ENCODE data around the gene WNK1. TPM values are rescaled to one million over a fixed set of nuclear protein-coding genes. Genes with fewer than 3 reads are reported as not detected.
"Not testable (repeated sequence)": the region's sequence is repeated elsewhere in the genome, so short reads cannot be mapped to it uniquely, and the experiment has no call there.

WNK1 gene
- total RNA-seq (74.0 and 145 TPM in 2 replicates), polyA plus RNA-seq (110 and 150 TPM in 2 replicates)

DNA sequence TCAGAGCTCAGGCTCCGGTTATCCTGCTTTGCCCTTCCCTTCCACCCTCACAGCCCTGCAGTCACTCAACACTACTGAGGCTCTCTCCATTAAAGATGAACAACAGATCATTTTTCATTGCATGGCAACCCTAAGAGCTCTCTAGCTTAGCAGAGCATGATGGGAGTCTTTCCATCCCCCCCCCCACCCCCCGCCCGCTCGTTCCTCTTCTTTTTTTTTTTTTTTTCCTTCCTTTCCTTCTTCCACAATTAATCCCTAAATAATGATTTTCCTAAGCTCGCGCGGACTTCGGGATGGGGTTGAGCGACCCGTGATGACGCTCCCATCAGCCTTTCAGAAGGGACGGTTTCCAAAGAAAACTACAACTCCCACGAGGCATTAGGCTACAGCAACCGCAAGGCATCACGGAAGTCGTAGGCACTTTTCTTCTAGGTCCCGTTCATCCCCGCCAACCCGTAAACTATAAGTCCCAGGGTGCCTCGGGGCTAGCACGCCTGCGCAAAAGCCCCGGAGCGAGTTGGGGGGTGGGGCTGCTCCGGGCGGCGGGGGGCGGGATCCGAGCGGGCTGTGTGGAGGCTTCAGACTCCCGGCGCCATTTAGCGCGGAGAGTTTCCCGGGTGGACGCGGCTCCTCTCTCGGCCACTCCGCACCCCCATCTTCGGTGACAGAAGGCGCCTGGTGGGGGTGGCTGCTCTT lies at the start of gene WNK1:
Gene WNK1 (plus strand): TSS at position 581 of the 696 bp plus-strand sequence. CDS start 987 bp downstream, outside the sequence.
- Histone ChIP-seq H3K27ac (peak within 1 kb of the TSS; percentile 92), H3K9me3 (ENCODE audit: low read depth) (no peaks in the 10 kb centered on the region), H3K4me3 (peak within 1 kb of the TSS; percentile 99), H3K36me3 (no peaks in the 10 kb centered on the region), H3K27me3 (no peaks in the 10 kb centered on the region), H3K4me1 (ENCODE audit: low read depth) (peaks cover 25% of the 10 kb centered on the region)
- peak; percentile 98 to 99 for DNase-seq (ENCODE audit: low read depth in 1 of 2, low spot score in 1 of 2)
- TF ChIP-seq, protein P1, sequence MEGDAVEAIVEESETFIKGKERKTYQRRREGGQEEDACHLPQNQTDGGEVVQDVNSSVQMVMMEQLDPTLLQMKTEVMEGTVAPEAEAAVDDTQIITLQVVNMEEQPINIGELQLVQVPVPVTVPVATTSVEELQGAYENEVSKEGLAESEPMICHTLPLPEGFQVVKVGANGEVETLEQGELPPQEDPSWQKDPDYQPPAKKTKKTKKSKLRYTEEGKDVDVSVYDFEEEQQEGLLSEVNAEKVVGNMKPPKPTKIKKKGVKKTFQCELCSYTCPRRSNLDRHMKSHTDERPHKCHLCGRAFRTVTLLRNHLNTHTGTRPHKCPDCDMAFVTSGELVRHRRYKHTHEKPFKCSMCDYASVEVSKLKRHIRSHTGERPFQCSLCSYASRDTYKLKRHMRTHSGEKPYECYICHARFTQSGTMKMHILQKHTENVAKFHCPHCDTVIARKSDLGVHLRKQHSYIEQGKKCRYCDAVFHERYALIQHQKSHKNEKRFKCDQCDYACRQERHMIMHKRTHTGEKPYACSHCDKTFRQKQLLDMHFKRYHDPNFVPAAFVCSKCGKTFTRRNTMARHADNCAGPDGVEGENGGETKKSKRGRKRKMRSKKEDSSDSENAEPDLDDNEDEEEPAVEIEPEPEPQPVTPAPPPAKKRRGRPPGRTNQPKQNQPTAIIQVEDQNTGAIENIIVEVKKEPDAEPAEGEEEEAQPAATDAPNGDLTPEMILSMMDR (IDR thresholded peaks at IDR 0.05; ENCODE audit: low read depth, low read length): no peak

DNA sequence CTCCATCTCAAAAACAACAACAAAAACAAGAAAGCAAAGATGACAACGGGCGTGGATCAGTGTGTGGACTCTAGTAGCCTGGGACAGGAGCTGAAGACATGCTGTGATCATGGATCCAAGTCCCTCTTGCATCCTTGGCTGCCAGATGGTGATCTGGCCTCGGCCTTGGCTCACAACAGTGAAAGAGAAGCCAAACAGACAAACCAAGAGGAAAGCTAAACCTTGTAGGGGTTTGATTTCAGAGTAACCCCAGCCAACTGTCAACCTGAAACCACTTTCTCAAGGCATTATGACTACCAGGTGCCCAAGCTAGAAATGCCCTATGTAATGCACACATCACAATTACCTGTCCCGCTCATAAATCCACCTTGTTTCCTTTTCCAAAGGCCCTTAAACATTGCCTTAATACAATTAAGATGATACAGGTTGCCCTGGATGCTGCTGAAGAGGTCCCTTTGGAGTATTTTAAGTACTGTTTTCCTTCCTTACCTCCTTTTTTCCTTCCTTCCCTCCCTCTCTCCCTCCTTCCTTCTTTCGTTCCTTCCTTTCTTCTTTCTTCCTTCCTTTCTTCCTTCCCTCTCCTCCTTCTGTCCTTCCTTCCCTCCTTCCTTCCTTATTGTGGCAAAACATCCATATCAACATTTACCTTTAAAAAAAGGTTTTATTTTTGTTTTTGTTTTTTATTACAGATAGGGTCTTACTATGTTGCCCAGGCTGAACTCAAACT lies 47.7 kb upstream of the WNK1 start:
- H3K27ac ChIP-seq: no peak overlapping the region
- TF ChIP-seq, protein P1 (IDR thresholded peaks at IDR 0.05; ENCODE audit: low read depth, low read length): no peak
- no peaks in the 10 kb centered on the region for H3K9me3 ChIP-seq (ENCODE audit: low read depth)
- no peak for DNase-seq (ENCODE audit: low read depth in 1 of 2, low spot score in 1 of 2)
- no peak overlapping the region for H3K4me3 ChIP-seq
- H3K4me1 ChIP-seq (ENCODE audit: low read depth): no peaks in the 10 kb centered on the region
- H3K27me3 ChIP-seq: no peaks in the 10 kb centered on the region
- no peaks in the 10 kb centered on the region for H3K36me3 ChIP-seq

DNA sequence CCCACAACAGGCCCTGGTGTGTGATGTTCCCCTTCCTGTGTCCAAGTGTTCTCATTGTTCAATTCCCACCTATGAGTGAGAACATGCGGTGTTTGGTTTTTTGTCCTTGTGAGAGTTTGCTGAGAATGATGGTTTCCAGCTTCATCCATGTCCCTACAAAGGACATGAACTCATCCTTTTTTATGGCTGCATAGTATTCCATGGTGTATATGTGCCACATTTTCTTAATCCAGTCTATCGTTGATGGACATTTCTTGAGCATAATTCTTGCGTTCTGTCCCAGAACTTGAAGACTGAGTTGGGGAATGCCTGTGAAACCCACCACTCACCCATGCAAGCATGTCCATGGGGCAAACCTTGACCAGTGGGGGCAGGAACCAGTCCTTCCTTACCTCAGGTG lies 44.3 kb upstream of the WNK1 start:
- H3K27ac ChIP-seq; H3K9me3 ChIP-seq (ENCODE audit: low read depth); H3K4me1 ChIP-seq (ENCODE audit: low read depth); H3K4me3 ChIP-seq; H3K27me3 ChIP-seq; DNase-seq (ENCODE audit: low read depth in 1 of 2, low spot score in 1 of 2); H3K36me3 ChIP-seq: not testable (repeated sequence)

DNA sequence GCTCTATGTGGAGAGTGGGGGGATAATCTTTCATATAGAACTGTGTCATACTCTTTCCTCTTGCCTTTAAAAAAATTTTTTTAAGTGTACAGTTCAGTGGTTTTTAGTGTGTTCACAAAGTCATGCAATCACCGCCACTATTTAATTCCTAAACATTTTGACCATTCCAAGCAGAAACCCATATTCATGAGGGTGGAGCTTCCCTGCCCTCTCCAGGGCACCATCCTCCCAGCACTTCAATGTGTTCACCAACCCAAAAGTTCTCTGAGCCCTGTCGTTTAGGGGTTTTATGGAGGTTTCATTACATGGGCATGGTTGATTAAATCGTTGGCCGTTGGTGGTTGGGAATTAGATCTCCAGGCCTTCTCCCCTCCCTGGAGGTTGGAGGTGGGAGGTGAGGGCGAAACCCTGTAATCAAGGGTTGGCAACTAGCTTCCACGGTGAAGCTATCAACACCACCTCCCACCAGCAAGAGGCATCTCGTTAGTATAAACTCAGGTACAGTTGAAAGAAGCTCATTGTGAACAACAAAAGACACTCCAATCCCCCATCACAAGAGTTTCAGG lies 42.8 kb upstream of the WNK1 start:
- H3K4me1 ChIP-seq (ENCODE audit: low read depth): peaks cover 12% of the 10 kb centered on the region
- no peaks in the 10 kb centered on the region for H3K9me3 ChIP-seq (ENCODE audit: low read depth)
- H3K27me3 ChIP-seq: no peaks in the 10 kb centered on the region
- no peak overlapping the region for H3K27ac ChIP-seq
- H3K36me3 ChIP-seq: no peaks in the 10 kb centered on the region
- no peak overlapping the region for H3K4me3 ChIP-seq
- TF ChIP-seq, protein P1 (IDR thresholded peaks at IDR 0.05; ENCODE audit: low read depth, low read length): no peak
- no peak for DNase-seq (ENCODE audit: low read depth in 1 of 2, low spot score in 1 of 2)

DNA sequence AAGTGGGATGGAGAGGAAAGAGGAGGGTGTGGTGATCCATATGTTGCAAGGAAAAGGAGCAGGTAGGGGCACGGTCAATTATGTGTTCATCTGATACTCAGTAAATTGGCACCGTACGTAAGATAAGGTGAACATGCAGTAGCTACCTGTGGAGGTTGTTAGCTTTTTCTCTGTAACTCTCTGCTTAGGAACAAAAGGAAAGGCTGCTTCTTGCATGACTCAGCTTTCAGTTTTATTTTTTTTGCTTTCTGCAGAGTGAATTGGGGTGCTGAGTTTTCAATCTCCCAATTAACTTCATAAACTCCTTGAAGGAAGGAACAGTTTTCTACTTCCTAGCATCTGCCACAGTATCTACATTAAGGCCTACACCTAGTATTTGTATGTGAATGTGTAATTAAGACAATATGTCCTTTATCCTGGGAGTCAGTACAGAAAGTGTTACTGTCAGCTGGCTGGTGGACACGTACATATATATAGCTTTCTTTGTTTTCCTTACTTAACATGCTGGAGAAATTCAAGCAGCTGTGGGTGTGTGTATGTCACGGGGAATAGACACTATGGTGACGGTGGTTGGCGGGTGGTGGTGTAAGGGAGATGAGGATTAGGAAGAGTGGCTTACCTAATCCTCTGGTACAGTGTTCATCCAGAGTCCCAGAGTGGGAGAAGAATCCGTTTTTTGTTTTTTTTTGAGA lies 40.1 kb upstream of the WNK1 start:
- Histone ChIP-seq H3K4me3 (no peak overlapping the region), H3K27me3 (no peaks in the 10 kb centered on the region), H3K4me1 (ENCODE audit: low read depth) (peaks cover 25% of the 10 kb centered on the region), H3K9me3 (ENCODE audit: low read depth) (no peaks in the 10 kb centered on the region), H3K36me3 (no peaks in the 10 kb centered on the region), H3K27ac (peak overlapping the region; percentile 68)
- TF ChIP-seq, protein P1 (IDR thresholded peaks at IDR 0.05; ENCODE audit: low read depth, low read length): no peak
- DNase-seq (ENCODE audit: low read depth in 1 of 2, low spot score in 1 of 2): peak in 1 of 2 donors; percentile 20

Data from cardiac muscle cell (in vitro differentiated cells and primary cell).